HL-60 (cell line): Measurements from ENCODE around the gene RASAL2.

Source experiments
- DNase-seq, 2 experiments: peaks; one replicate each; pipeline ENCODE4 v3.0.0-alpha.2; 2010 to 2020; ENCODE audit warnings: low read depth in 1 of 2, low spot score in 1 of 2
- H3K27ac ChIP-seq: fragments of 250-450 bp; sonication (Bioruptor Pico); replicated peaks from 2 replicates; pipeline ENCODE4 v1.5.1; 2020; ENCODE audit warnings: mild to moderate bottlenecking, moderate library complexity
- H3K27me3 ChIP-seq: fragments of 250-450 bp; sonication (Bioruptor Pico); 2 replicates; pipeline ENCODE4 v1.5.1; 2021; ENCODE audit warnings: mild to moderate bottlenecking, moderate library complexity; ENCODE audit not compliant: insufficient read depth, poor library complexity, severe bottlenecking
- H3K4me3 ChIP-seq: replicated peaks from 2 replicates; pipeline ENCODE4 v1.5.1; 2011; ENCODE audit warnings: mild to moderate bottlenecking, control low read depth, low read length; ENCODE audit not compliant: insufficient read depth
- GABPA ChIP-seq: IDR thresholded peaks from 2 replicates; pipeline ENCODE4 v1.6.1; 2012; ENCODE audit warnings: low read depth
- POLR2AphosphoS5 ChIP-seq: IDR thresholded peaks from 2 replicates; pipeline ENCODE4 v1.6.1; 2012; ENCODE audit warnings: low read depth
- SPI1 ChIP-seq: IDR thresholded peaks from 2 replicates; pipeline ENCODE4 v1.6.1; 2012; ENCODE audit warnings: low read depth, mild to moderate bottlenecking, borderline replicate concordance
- TF ChIP-seq, protein P1 (sequence below): IDR thresholded peaks from 2 replicates; pipeline ENCODE4 v1.6.1; 2012; ENCODE audit warnings: low read depth; ENCODE audit not compliant: insufficient replicate concordance
- TF ChIP-seq, protein P2 (sequence below): IDR thresholded peaks from one replicate; pipeline ENCODE4 v1.5.1; 2011; ENCODE audit warnings: low read length, control low read depth, inconsistent platforms; ENCODE audit not compliant: insufficient read depth

Gene RASAL2

DNA sequence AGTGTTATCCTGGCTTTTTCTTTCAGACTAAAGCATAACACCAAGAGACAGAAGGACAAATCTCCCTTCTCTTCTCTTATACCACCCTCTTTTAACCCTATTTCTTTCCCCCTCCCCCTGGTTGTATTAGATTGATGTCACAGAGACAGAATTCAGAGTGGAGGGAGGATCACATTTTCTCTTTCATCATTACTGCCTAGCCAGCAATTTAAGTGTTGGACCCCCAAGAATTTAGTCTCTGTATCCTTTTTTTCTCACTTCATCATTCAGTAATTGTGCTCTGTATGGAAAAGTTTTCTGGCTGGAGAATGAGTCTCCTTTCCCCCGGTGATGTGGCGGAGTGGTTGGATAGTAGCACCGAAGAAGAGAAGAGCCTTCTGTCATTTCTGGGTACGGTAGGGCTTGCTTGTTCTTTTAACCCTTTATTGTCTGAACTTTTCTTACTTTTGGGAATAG, 278.1 kb downstream of the RASAL2 start:
- no peak for DNase-seq
- Histone ChIP-seq H3K27me3 (no peaks in the 10 kb centered on the region), H3K27ac (no peak overlapping the region), H3K4me3 (no peak overlapping the region)
- TF ChIP-seq GABPA = no peak
- TF ChIP-seq, protein P1, sequence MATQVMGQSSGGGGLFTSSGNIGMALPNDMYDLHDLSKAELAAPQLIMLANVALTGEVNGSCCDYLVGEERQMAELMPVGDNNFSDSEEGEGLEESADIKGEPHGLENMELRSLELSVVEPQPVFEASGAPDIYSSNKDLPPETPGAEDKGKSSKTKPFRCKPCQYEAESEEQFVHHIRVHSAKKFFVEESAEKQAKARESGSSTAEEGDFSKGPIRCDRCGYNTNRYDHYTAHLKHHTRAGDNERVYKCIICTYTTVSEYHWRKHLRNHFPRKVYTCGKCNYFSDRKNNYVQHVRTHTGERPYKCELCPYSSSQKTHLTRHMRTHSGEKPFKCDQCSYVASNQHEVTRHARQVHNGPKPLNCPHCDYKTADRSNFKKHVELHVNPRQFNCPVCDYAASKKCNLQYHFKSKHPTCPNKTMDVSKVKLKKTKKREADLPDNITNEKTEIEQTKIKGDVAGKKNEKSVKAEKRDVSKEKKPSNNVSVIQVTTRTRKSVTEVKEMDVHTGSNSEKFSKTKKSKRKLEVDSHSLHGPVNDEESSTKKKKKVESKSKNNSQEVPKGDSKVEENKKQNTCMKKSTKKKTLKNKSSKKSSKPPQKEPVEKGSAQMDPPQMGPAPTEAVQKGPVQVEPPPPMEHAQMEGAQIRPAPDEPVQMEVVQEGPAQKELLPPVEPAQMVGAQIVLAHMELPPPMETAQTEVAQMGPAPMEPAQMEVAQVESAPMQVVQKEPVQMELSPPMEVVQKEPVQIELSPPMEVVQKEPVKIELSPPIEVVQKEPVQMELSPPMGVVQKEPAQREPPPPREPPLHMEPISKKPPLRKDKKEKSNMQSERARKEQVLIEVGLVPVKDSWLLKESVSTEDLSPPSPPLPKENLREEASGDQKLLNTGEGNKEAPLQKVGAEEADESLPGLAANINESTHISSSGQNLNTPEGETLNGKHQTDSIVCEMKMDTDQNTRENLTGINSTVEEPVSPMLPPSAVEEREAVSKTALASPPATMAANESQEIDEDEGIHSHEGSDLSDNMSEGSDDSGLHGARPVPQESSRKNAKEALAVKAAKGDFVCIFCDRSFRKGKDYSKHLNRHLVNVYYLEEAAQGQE = no peak

DNA sequence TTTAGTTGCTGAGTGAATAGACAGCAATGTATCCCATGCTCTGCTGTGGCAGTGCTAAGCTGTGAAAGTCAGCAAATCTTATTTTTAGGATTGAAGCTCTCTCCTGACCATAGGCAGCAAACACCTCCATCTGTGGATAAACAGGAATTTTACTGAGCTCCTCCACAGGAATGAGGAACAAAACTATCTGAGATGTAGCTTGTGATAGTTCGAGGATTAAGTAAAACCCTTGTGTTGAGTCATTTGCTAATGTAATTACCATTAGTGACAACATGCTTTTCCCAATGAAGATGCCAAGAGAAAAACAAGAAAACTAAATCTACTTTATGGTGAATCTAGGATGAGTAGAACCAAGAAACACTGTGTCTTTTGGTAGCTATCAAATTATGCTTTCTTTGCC, 280.1 kb downstream of the RASAL2 start:
- TF ChIP-seq POLR2AphosphoS5 (no peak), SPI1 (no peak), GABPA (no peak)
- TF ChIP-seq, protein P1 = no peak
- TF ChIP-seq, protein P2, sequence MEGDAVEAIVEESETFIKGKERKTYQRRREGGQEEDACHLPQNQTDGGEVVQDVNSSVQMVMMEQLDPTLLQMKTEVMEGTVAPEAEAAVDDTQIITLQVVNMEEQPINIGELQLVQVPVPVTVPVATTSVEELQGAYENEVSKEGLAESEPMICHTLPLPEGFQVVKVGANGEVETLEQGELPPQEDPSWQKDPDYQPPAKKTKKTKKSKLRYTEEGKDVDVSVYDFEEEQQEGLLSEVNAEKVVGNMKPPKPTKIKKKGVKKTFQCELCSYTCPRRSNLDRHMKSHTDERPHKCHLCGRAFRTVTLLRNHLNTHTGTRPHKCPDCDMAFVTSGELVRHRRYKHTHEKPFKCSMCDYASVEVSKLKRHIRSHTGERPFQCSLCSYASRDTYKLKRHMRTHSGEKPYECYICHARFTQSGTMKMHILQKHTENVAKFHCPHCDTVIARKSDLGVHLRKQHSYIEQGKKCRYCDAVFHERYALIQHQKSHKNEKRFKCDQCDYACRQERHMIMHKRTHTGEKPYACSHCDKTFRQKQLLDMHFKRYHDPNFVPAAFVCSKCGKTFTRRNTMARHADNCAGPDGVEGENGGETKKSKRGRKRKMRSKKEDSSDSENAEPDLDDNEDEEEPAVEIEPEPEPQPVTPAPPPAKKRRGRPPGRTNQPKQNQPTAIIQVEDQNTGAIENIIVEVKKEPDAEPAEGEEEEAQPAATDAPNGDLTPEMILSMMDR = no peak
- Histone ChIP-seq H3K27ac (no peak overlapping the region), H3K4me3 (no peak overlapping the region), H3K27me3 (no peaks in the 10 kb centered on the region)
- DNase-seq = no peak

DNA sequence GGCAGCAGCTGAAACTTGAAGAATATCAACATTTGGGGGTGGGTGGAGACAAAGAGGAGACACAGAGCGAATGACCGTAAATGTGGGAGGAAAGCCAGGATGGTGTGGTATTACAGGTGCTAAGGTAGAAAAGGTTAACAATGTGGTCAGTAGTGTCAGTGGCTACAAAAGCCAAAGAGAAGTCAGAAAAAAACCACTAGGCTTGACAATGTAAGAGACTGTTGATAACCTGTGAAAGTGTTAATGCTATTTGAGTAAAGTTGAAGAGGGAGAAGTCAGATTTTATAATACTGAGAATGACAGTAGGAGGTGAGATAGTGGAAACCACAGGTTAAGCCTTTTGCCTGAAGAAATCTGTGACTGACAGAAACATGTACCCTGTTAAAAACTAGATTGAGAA, 282.1 kb downstream of the RASAL2 start:
- no peak overlapping the region for H3K4me3 ChIP-seq
- TF ChIP-seq, protein P2 = no peak
- no peak for TF ChIP-seq POLR2AphosphoS5
- H3K27ac ChIP-seq = no peak overlapping the region
- DNase-seq = no peak
- H3K27me3 ChIP-seq = no peaks in the 10 kb centered on the region

DNA sequence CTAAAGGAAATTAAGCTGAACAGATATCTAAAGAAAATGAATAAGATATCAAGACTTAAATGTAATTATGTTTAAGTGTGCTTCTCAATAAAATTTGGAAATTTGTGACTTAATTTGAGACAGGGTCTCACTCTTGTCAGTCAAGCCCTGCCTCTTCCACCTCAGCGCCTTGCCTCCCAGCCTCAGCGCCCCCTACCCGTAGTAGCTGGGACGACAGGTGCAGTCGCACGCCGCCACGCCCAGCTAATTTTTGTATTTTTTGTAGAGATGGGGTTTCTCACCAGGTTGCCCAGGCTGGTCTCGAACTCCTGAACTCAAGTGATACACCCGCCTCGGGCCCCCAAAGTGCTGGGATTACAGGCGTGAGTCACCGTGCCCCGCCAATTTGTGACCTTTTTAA, 285.9 kb downstream of the RASAL2 start:
- H3K27me3 ChIP-seq = no peaks in the 10 kb centered on the region
- no peak for DNase-seq
- TF ChIP-seq, protein P1 = no peak

More for the DNA sequence above, 285.9 kb downstream of the RASAL2 start:
- Histone ChIP-seq H3K4me3 (no peak overlapping the region), H3K27ac (no peak overlapping the region)
